Measurements from ENCODE around the gene KCNT1. TPM values are rescaled to one million over a fixed set of nuclear protein-coding genes. Genes with fewer than 3 reads are reported as not detected.

KCNT1 gene
- total and polyA plus RNA-seq, 2 donors (not counting 3 experiments of a cell fraction or from before 2014, with no cell fraction given): not detected

GRCh38 chr9:135683401-135684034, 18.5 kb upstream of the KCNT1 start:
- no peaks in the 10 kb centered on the region for H3K79me2 ChIP-seq (ENCODE audit: control insufficient read depth, insufficient read depth, low read length)
- ChIA-PET POLR2A (no interaction called here), CTCF (interaction anchor here (0.7 kb wide), 1 partner anchor 80 kb away, joined by 3 read pairs; no protein-coding TSS in a partner anchor)
- intact Hi-C loops (cut with micrococcal nuclease) (no loop called here), dilution Hi-C loops (cut with MboI; ENCODE audit: extremely low pct_ligation_motif_present, low sequenced_read_pairs) (no loop called here)
- H3K4me1 ChIP-seq (ENCODE audit: control insufficient read depth, extremely low read depth, insufficient read depth, low read length): no peaks in the 10 kb centered on the region
- no peak overlapping the region for H3K27ac ChIP-seq (ENCODE audit: insufficient read depth, low read depth, low read length)
- FAIRE-seq (no peak), DNase-seq (ENCODE audit: low read depth, low spot score) (no peak)
- TF ChIP-seq POLR2AphosphoS5 (IDR thresholded peaks at IDR 0.05; ENCODE audit: insufficient read depth, low read depth, low read length): no peak
- no peaks in the 10 kb centered on the region for H4K20me1 ChIP-seq (replicated peaks; ENCODE audit: control insufficient read depth, extremely low read depth, insufficient read depth, low read length)
- H3K9me1 ChIP-seq (replicated peaks; ENCODE audit: control insufficient read depth, extremely low read depth, insufficient read depth, low read length): no peaks in the 10 kb centered on the region
- H3K4me2 ChIP-seq (ENCODE audit: insufficient read depth, low read length): no peak overlapping the region
- H3K36me3 ChIP-seq (ENCODE audit: control insufficient read depth in 2 of 2, extremely low read depth in 1 of 2, insufficient read depth in 2 of 2, low read length in 2 of 2): no peaks in the 10 kb centered on the region
- BruUV-seq (replicated peaks): no TSS peak
- no peaks in the 10 kb centered on the region for H3K9me3 ChIP-seq (replicated peaks; ENCODE audit: control insufficient read depth, insufficient read depth, low read length)
- no peak overlapping the region for H2AFZ ChIP-seq (ENCODE audit: low read depth, low read length)
- no peaks in the 10 kb centered on the region for H3K27me3 ChIP-seq (ENCODE audit: control insufficient read depth in 2 of 2, insufficient read depth in 2 of 2, low read length in 2 of 2)
- H3K9ac ChIP-seq (replicated peaks; ENCODE audit: extremely low read depth, insufficient read depth, low read length): no peak overlapping the region
- H3K4me3 ChIP-seq (replicated peaks in 1 of 3; ENCODE audit: insufficient read depth in 1 of 3, low read depth in 1 of 3, low read length in 3 of 3): no peak overlapping the region

- Histone ChIP-seq H3K27me3 (ENCODE audit: control insufficient read depth in 2 of 2, insufficient read depth in 2 of 2, low read length in 2 of 2) (no peaks in the 10 kb centered on the region), H3K9me3 (replicated peaks; ENCODE audit: control insufficient read depth, insufficient read depth, low read length) (no peaks in the 10 kb centered on the region), H3K4me1 (ENCODE audit: control insufficient read depth, extremely low read depth, insufficient read depth, low read length) (no peaks in the 10 kb centered on the region), H3K36me3 (ENCODE audit: control insufficient read depth in 2 of 2, extremely low read depth in 1 of 2, insufficient read depth in 2 of 2, low read length in 2 of 2) (no peaks in the 10 kb centered on the region), H3K9ac (replicated peaks; ENCODE audit: extremely low read depth, insufficient read depth, low read length) (no peak overlapping the region), H3K4me3 (replicated peaks in 1 of 3; ENCODE audit: insufficient read depth in 1 of 3, low read depth in 1 of 3, low read length in 3 of 3) (no peak overlapping the region), H3K9me1 (replicated peaks; ENCODE audit: control insufficient read depth, extremely low read depth, insufficient read depth, low read length) (no peaks in the 10 kb centered on the region), H3K4me2 (ENCODE audit: insufficient read depth, low read length) (no peak overlapping the region), H3K27ac (ENCODE audit: insufficient read depth, low read depth, low read length) (no peak overlapping the region), H3K79me2 (ENCODE audit: control insufficient read depth, insufficient read depth, low read length) (no peaks in the 10 kb centered on the region), H2AFZ (ENCODE audit: low read depth, low read length) (no peak overlapping the region), H4K20me1 (replicated peaks; ENCODE audit: control insufficient read depth, extremely low read depth, insufficient read depth, low read length) (no peaks in the 10 kb centered on the region)
- POLR2A ChIA-PET: no interaction called here
- intact Hi-C loops (cut with micrococcal nuclease): no loop called here
- CTCF ChIA-PET: no interaction called here
- TF ChIP-seq POLR2AphosphoS5 (IDR thresholded peaks at IDR 0.05; ENCODE audit: insufficient read depth, low read depth, low read length): no peak
- no peak for TF ChIP-seq JUN (IDR thresholded peaks at IDR 0.05; ENCODE audit: borderline replicate concordance, insufficient read depth, insufficient read length, low read depth)
- TF ChIP-seq EZH2 (IDR thresholded peaks at IDR 0.05; ENCODE audit: borderline replicate concordance, low read depth, low read length, severe bottlenecking): no peak
- TF ChIP-seq, protein P1, sequence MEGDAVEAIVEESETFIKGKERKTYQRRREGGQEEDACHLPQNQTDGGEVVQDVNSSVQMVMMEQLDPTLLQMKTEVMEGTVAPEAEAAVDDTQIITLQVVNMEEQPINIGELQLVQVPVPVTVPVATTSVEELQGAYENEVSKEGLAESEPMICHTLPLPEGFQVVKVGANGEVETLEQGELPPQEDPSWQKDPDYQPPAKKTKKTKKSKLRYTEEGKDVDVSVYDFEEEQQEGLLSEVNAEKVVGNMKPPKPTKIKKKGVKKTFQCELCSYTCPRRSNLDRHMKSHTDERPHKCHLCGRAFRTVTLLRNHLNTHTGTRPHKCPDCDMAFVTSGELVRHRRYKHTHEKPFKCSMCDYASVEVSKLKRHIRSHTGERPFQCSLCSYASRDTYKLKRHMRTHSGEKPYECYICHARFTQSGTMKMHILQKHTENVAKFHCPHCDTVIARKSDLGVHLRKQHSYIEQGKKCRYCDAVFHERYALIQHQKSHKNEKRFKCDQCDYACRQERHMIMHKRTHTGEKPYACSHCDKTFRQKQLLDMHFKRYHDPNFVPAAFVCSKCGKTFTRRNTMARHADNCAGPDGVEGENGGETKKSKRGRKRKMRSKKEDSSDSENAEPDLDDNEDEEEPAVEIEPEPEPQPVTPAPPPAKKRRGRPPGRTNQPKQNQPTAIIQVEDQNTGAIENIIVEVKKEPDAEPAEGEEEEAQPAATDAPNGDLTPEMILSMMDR (IDR thresholded peaks at IDR 0.05; ENCODE audit: extremely low read depth in 1 of 2, insufficient read depth in 1 of 2, low read depth in 1 of 2, low read length in 2 of 2): no peak
- TF ChIP-seq GATA2 (IDR thresholded peaks at IDR 0.05; ENCODE audit: insufficient read depth, insufficient read length, low read depth, low read length): no peak
- TF ChIP-seq MAX (IDR thresholded peaks at IDR 0.05; ENCODE audit: insufficient read depth, insufficient read length): no peak
- no peak for TF ChIP-seq POLR2A (IDR thresholded peaks at IDR 0.05; ENCODE audit: low read depth, low read length)
- TF ChIP-seq FOS (IDR thresholded peaks at IDR 0.05; ENCODE audit: borderline replicate concordance, insufficient read depth, low read length): no peak
- dilution Hi-C loops (cut with MboI; ENCODE audit: extremely low pct_ligation_motif_present, low sequenced_read_pairs): no loop called here
- DNase-seq (ENCODE audit: low read depth, low spot score) (no peak), FAIRE-seq (no peak)
- no TSS peak for BruUV-seq (replicated peaks)
These were observed 17.3 kb upstream of the KCNT1 start for GRCh38 chr9:135684691-135685090.
